Left ventricle myocardium inferior (tissue), 1 donor: Measurements from ENCODE around the gene PBX3. TPM values are rescaled to one million over a fixed set of nuclear protein-coding genes. Genes with fewer than 3 reads are reported as not detected.

ENCODE experiments used
- DNase-seq: peaks from one replicate; pipeline ENCODE4 v3.0.0-alpha.2; 2020
- H3K27ac ChIP-seq: fragments of 200-600 bp; replicated peaks from 2 replicates; pipeline ENCODE4 v1.8.0; 2021
- H3K27me3 ChIP-seq: fragments of 200-600 bp; 2 replicates; pipeline ENCODE4 v1.8.0; 2021; ENCODE audit warnings: low read depth
- H3K36me3 ChIP-seq: fragments of 200-600 bp; 2 replicates; pipeline ENCODE4 v1.8.0; 2021
- H3K4me1 ChIP-seq: fragments of 200-600 bp; 2 replicates; pipeline ENCODE4 v1.8.0; 2021
- H3K4me3 ChIP-seq: fragments of 200-600 bp; 2 replicates; pipeline ENCODE4 v1.8.0; 2021; ENCODE audit warnings: mild to moderate bottlenecking, moderate library complexity
- H3K9me3 ChIP-seq: fragments of 200-600 bp; replicated peaks from 2 replicates; pipeline ENCODE4 v1.8.0; 2021
- CTCF ChIP-seq: fragments of 200-600 bp; IDR thresholded peaks from 2 replicates; pipeline ENCODE4 v1.8.0; 2021; ENCODE audit warnings: antibody characterized with exemption, mild to moderate bottlenecking, borderline replicate concordance
- intact Hi-C: fragments of 100-400 bp; cut with micrococcal nuclease; formaldehyde crosslinking; loops from one replicate; pipeline ENCODE4 v1.11.0; 2022
- total RNA-seq: library from RNA; stranded (reverse); fragmentation: NEBNext Ultra II Directional; extraction: Animal tissue kit (Norgen Biotek cat#: 25700); gene quantifications from one replicate; pipeline ENCODE4 v1.2.1, GENCODE V29; 2021
- donor health status: DM: no; HTN: yes; CAD: no; lungs with severe emphysema.

The PBX3 gene
- total RNA-seq, 1 donor from 2014 or later = 44.2 TPM

GRCh38 chr9:125908966-125909365 is 161.8 kb downstream of the PBX3 start:
- Histone ChIP-seq H3K4me3 (no peak overlapping the region), H3K27me3 (no peaks in the 10 kb centered on the region), H3K36me3 (no peaks in the 10 kb centered on the region), H3K27ac (no peak overlapping the region), H3K4me1 (peaks cover 19% of the 10 kb centered on the region), H3K9me3 (no peaks in the 10 kb centered on the region)
- no peak for DNase-seq
- intact Hi-C loops = no loop called here
- TF ChIP-seq CTCF = no peak

- Histone ChIP-seq H3K27me3 (no peaks in the 10 kb centered on the region), H3K4me3 (no peak overlapping the region), H3K4me1 (peaks cover 21% of the 10 kb centered on the region), H3K36me3 (no peaks in the 10 kb centered on the region), H3K9me3 (no peaks in the 10 kb centered on the region), H3K27ac (no peak overlapping the region)
- no peak for TF ChIP-seq CTCF
- DNase-seq = no peak
- intact Hi-C loops = no loop called here
These were observed 162.3 kb downstream of the PBX3 start for GRCh38 chr9:125909459-125909858.

- Histone ChIP-seq H3K4me1 (peaks cover 25% of the 10 kb centered on the region), H3K9me3 (no peaks in the 10 kb centered on the region), H3K27me3 (no peaks in the 10 kb centered on the region), H3K27ac (no peak overlapping the region), H3K36me3 (no peaks in the 10 kb centered on the region), H3K4me3 (no peak overlapping the region)
- no peak for TF ChIP-seq CTCF
- intact Hi-C loops = no loop called here
- DNase-seq = no peak
These were observed 163.1 kb downstream of the PBX3 start for GRCh38 chr9:125910286-125910685.

- H3K27me3 ChIP-seq = no peaks in the 10 kb centered on the region
- H3K4me3 ChIP-seq = no peak overlapping the region
- no peak for DNase-seq
- no peak for TF ChIP-seq CTCF
- no peak overlapping the region for H3K27ac ChIP-seq
- peaks cover 5% of the 10 kb centered on the region for H3K36me3 ChIP-seq
- intact Hi-C loops = no loop called here
- H3K4me1 ChIP-seq = peaks cover 10% of the 10 kb centered on the region
- no peaks in the 10 kb centered on the region for H3K9me3 ChIP-seq
These were observed 164.9 kb downstream of the PBX3 start for GRCh38 chr9:125911861-125912644.

GRCh38 chr9:125912667-125913066 is 165.5 kb downstream of the PBX3 start:
- no peak for DNase-seq
- intact Hi-C loops = no loop called here
- H3K9me3 ChIP-seq = no peaks in the 10 kb centered on the region
- H3K27me3 ChIP-seq = no peaks in the 10 kb centered on the region
- peaks cover 5% of the 10 kb centered on the region for H3K36me3 ChIP-seq
- H3K4me1 ChIP-seq = peaks cover 6% of the 10 kb centered on the region
- H3K4me3 ChIP-seq = no peak overlapping the region
- no peak overlapping the region for H3K27ac ChIP-seq
- TF ChIP-seq CTCF = no peak
